Retinal pigment epithelial cell (primary cell): ENCODE results near the gene POM121L12.

Source experiments
- DNase-seq: peaks from one replicate; pipeline ENCODE4 v3.0.0-alpha.2; 2010; ENCODE audit warnings: low read depth
- H3K4me3 ChIP-seq: 2 replicates; pipeline ENCODE4 v1.5.1; 2011; ENCODE audit warnings: mild to moderate bottlenecking, low read length, control low read depth, moderate library complexity
- CTCF ChIP-seq: conservative IDR thresholded peaks from 2 replicates; pipeline ENCODE4 v1.5.1; 2011; ENCODE audit warnings: low read depth, low read length, control low read depth, inconsistent platforms

POM121L12 gene

GRCh38 chr7:53035499-53036412 is at the start of gene POM121L12:
POM121L12 (plus strand) TSS chr7:53035633; CDS start chr7:53035672, 39 bp downstream.
- H3K4me3 ChIP-seq = no peak within 1 kb of the TSS
- DNase-seq = no peak
- no peak for TF ChIP-seq CTCF

GRCh38 chr7:52992001-52992400 is 43.4 kb upstream of the POM121L12 start:
- H3K4me3 ChIP-seq = no peak overlapping the region
- DNase-seq = no peak
- no peak for TF ChIP-seq CTCF

- DNase-seq = no peak
- TF ChIP-seq CTCF = no peak
- no peak overlapping the region for H3K4me3 ChIP-seq
These were observed 42.8 kb upstream of the POM121L12 start for GRCh38 chr7:52992479-52993162.

- TF ChIP-seq CTCF = no peak
- no peak for DNase-seq
- H3K4me3 ChIP-seq = no peak overlapping the region
These were observed 39.8 kb upstream of the POM121L12 start for GRCh38 chr7:52995676-52996075.

GRCh38 chr7:53001221-53001620 is 34.2 kb upstream of the POM121L12 start:
- H3K4me3 ChIP-seq = no peak overlapping the region
- no peak for DNase-seq
- no peak for TF ChIP-seq CTCF

- no peak overlapping the region for H3K4me3 ChIP-seq
- no peak for TF ChIP-seq CTCF
- DNase-seq = no peak
These were observed 33.0 kb upstream of the POM121L12 start for GRCh38 chr7:53002389-53002788.
